GM21367 (cell line): Measurements from ENCODE around the gene UGT3A2.

Experiments used
- ATAC-seq: cut with Tn5 transposase; IDR thresholded peaks from one replicate; pipeline ENCODE4 v1.9.1; 2021; ENCODE audit not compliant: unreplicated experiment

Gene UGT3A2

GRCh38 chr5:36013182-36013581, 53.5 kb downstream of the UGT3A2 start:
- no peak for ATAC-seq

- ATAC-seq: no peak
These were observed 57.0 kb downstream of the UGT3A2 start for GRCh38 chr5:36009698-36010097.

- ATAC-seq: no peak
These were observed 59.3 kb downstream of the UGT3A2 start for GRCh38 chr5:36007366-36007765.

- ATAC-seq: no peak
These were observed 60.5 kb downstream of the UGT3A2 start for GRCh38 chr5:36006163-36006562.

GRCh38 chr5:36001032-36001431, 65.7 kb downstream of the UGT3A2 start:
- ATAC-seq: no peak

GRCh38 chr5:35999547-35999946, 67.1 kb downstream of the UGT3A2 start:
- ATAC-seq: no peak

- no peak for ATAC-seq
These were observed 70.6 kb downstream of the UGT3A2 start for GRCh38 chr5:35996076-35996475.

GRCh38 chr5:35990941-35991611, 75.6 kb downstream of the UGT3A2 start, which contains the start of gene UGT3A1:
TSS of gene UGT3A1 (minus strand) at chr5:35991390. CDS start at chr5:35991240, 150 bp downstream.
- ATAC-seq: no peak

GRCh38 chr5:35990520-35990919, 76.2 kb downstream of the UGT3A2 start:
- ATAC-seq: no peak

- ATAC-seq: no peak
These were observed 78.2 kb downstream of the UGT3A2 start for GRCh38 chr5:35988529-35988928.

- no peak for ATAC-seq
These were observed 78.9 kb downstream of the UGT3A2 start for GRCh38 chr5:35987776-35988175.
